ENCODE measurements around the gene ZNF329. TPM values are rescaled to one million over a fixed set of nuclear protein-coding genes. Genes with fewer than 3 reads are reported as not detected.

The ZNF329 gene
- total and polyA plus RNA-seq, 2 of the 13 experiments (the other 11 are each of a cell fraction or from before 2014, with no cell fraction given) = 3.8 to 9.6 TPM

- H3K4me1 ChIP-seq (ENCODE audit: insufficient read depth, low read length) = no peaks in the 10 kb centered on the region
- H4K20me1 ChIP-seq (ENCODE audit: insufficient read depth, low read length) = no peaks in the 10 kb centered on the region
- H3K36me3 ChIP-seq (replicated peaks in 1 of 2; ENCODE audit: control insufficient read depth in 1 of 2, insufficient read depth in 2 of 2, low read length in 2 of 2) = no peaks in the 10 kb centered on the region
- H2AFZ ChIP-seq (ENCODE audit: low read length) = no peak overlapping the region
- POLR2A ChIA-PET = no interaction called here
- WGBS (ENCODE audit: low lambda C conversion rate) = 41% methylated on average over 1 of the region's 1 CpG
- H3K27me3 ChIP-seq (ENCODE audit: control insufficient read depth in 1 of 2, insufficient read depth in 2 of 2, low read length in 2 of 2) = no peaks in the 10 kb centered on the region; a peak in 1 of 5 replicates
- FAIRE-seq (no peak), ATAC-seq (no peak), DNase-seq (ENCODE audit: low spot score) (no peak)
- H3K9ac ChIP-seq (ENCODE audit: insufficient read depth, low read depth, low read length) = no peak overlapping the region
- CTCF ChIA-PET (ENCODE audit: low intra/inter-chr PET ratio, low total read pairs) = no interaction called here
- BruUV-seq (replicated peaks) = no TSS peak
- no peak overlapping the region for H3K27ac ChIP-seq (ENCODE audit: extremely low read length, insufficient read depth, low read length)
- no peak overlapping the region for H3K4me3 ChIP-seq (replicated peaks in 1 of 3; ENCODE audit: insufficient read depth in 1 of 3, low read depth in 2 of 3, low read length in 3 of 3)
- H3K79me2 ChIP-seq (ENCODE audit: insufficient read depth, low read length) = no peaks in the 10 kb centered on the region
- peaks cover 84% of the 10 kb centered on the region for H3K9me3 ChIP-seq (ENCODE audit: low read length)
- intact Hi-C loops (cut with micrococcal nuclease; ENCODE audit: unreplicated experiment) (no loop called here), in situ Hi-C loops (cut with HindIII; ENCODE audit: extremely low pct_ligation_motif_present, low pct_unique_long_range_greater_than_20kb) (no loop called here)
- no peak overlapping the region for H3K4me2 ChIP-seq (ENCODE audit: low read depth, low read length)
- no peak for TF ChIP-seq ZNF24 (IDR thresholded peaks at IDR 0.05)
- TF ChIP-seq REST (IDR thresholded peaks at IDR 0.05; ENCODE audit: borderline replicate concordance in 1 of 2, low read depth in 1 of 2, low read length in 2 of 2) = no peak
- no peak for TF ChIP-seq PRDM15 (CRISPR knock-in tag; IDR thresholded peaks at IDR 0.05)
- no peak for TF ChIP-seq MXD3 (CRISPR knock-in tag; IDR thresholded peaks at IDR 0.05)
- no peak for TF ChIP-seq ZNF33B (CRISPR knock-in tag; IDR thresholded peaks at IDR 0.05)
- TF ChIP-seq JUNB (CRISPR knock-in tag; IDR thresholded peaks at IDR 0.05; ENCODE audit: borderline replicate concordance) = no peak
- no peak for TF ChIP-seq ATM (IDR thresholded peaks at IDR 0.05; ENCODE audit: borderline replicate concordance)
- no peak for TF ChIP-seq BCL6 (CRISPR knock-in tag; IDR thresholded peaks at IDR 0.05)
- TF ChIP-seq ZNF704 (CRISPR knock-in tag; IDR thresholded peaks at IDR 0.05; ENCODE audit: borderline replicate concordance) = no peak
- no peak for TF ChIP-seq RXRB (CRISPR knock-in tag; IDR thresholded peaks at IDR 0.05; ENCODE audit: borderline replicate concordance)
Measured at GRCh38 chr19:58166268-58166667, 15.7 kb upstream of the ZNF329 start.
